Measurements from ENCODE around the gene C1QL2. TPM values are rescaled to one million over a fixed set of nuclear protein-coding genes. Genes with fewer than 3 reads are reported as not detected.

Gene C1QL2
- total RNA-seq, 1 donor from 2014 or later, result not detected

- no peaks in the 10 kb centered on the region for H3K27me3 Mint-ChIP-seq (ENCODE audit: low read depth)
Measured at GRCh38 chr2:119195001-119195400, 36.5 kb upstream of the C1QL2 start.

DNA sequence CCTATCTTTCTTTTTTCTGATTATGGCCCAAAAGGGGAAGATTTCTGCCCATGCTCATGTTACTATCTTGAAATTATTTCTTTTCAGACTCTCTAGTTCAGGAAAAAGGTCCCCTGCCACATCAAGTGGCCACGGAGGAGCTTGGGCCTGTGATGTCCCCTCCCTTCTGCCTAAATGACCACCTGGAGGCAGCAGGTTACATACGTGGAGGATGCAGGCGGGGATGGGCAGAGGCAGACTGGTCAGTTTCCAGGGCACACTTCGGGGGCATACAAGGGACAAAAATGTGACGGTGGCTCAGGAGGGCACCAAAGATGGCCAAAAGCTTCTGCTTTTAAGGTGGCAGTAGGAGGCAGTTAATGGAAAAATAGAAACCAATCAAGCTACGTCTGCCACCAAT is 34.3 kb upstream of the C1QL2 start:
- intact Hi-C loops (cut with micrococcal nuclease), result no loop called here
- no peak for DNase-seq (ENCODE audit: low spot score)

More at GRCh38 chr2:119195001-119195400, 36.5 kb upstream of the C1QL2 start:
- no peaks in the 10 kb centered on the region for H3K36me3 Mint-ChIP-seq (ENCODE audit: low read depth)
- H3K4me1 Mint-ChIP-seq (ENCODE audit: low read depth), result no peaks in the 10 kb centered on the region
- intact Hi-C loops (cut with micrococcal nuclease), result no loop called here
- no peak overlapping the region for H3K4me3 Mint-ChIP-seq (ENCODE audit: low read depth)
- H3K27ac Mint-ChIP-seq, result no peak overlapping the region
- no peaks in the 10 kb centered on the region for H3K9me3 Mint-ChIP-seq
- DNase-seq (ENCODE audit: low spot score), result no peak

DNA sequence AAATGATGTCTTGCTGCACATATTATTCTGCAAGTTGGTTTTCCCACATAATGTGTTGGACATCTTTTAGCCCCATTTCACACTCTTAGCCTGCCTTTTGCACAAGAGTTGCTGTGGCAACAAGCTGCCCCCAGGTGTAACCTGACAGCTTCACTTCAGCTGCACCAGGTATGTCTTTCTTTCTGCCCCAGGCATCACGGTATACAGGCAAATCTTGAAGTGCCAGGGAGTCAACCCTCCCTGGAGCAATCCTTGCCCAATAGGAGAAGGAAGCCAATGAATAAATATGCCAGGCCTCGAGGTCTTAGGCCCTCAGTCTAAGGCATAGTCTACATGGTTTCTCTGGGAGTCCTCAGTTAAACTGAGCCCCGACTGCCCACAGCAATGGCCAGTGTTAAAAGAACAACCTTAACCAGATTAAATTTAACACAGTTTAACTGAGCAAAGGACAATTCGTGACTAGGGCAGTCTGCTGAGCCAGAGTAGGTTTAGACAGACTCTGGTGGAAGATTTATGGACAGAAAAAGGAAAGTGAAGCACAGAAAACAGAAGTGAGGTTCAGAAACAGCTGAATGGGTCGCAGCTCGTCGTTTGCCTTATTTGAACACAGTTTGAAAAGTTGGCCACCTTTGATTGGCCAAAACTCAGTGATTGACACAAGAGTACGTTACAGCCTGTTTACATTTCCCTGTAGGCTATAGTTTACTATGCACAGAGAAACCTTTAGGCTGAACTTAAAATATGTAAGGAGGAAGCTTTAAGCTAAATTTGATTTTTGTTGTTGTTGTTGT is 32.0 kb upstream of the C1QL2 start:
- no peak overlapping the region for H3K27ac Mint-ChIP-seq
- H3K27me3 Mint-ChIP-seq (ENCODE audit: low read depth), result no peaks in the 10 kb centered on the region
- no peaks in the 10 kb centered on the region for H3K36me3 Mint-ChIP-seq (ENCODE audit: low read depth)
- no peaks in the 10 kb centered on the region for H3K9me3 Mint-ChIP-seq
- intact Hi-C loops (cut with micrococcal nuclease), result no loop called here
- no peak overlapping the region for H3K4me3 Mint-ChIP-seq (ENCODE audit: low read depth)
- no peak for DNase-seq (ENCODE audit: low spot score)
- H3K4me1 Mint-ChIP-seq (ENCODE audit: low read depth), result no peaks in the 10 kb centered on the region

More for the DNA sequence above, 34.3 kb upstream of the C1QL2 start:
- Mint-ChIP-seq H3K36me3 (ENCODE audit: low read depth) (no peaks in the 10 kb centered on the region), H3K27ac (no peak overlapping the region), H3K9me3 (no peaks in the 10 kb centered on the region), H3K27me3 (ENCODE audit: low read depth) (no peaks in the 10 kb centered on the region), H3K4me3 (ENCODE audit: low read depth) (no peak overlapping the region), H3K4me1 (ENCODE audit: low read depth) (no peaks in the 10 kb centered on the region)

- DNase-seq (ENCODE audit: low spot score), result no peak
- Mint-ChIP-seq H3K36me3 (ENCODE audit: low read depth) (no peaks in the 10 kb centered on the region), H3K4me3 (ENCODE audit: low read depth) (no peak overlapping the region), H3K27me3 (ENCODE audit: low read depth) (no peaks in the 10 kb centered on the region), H3K27ac (no peak overlapping the region), H3K4me1 (ENCODE audit: low read depth) (no peaks in the 10 kb centered on the region), H3K9me3 (no peaks in the 10 kb centered on the region)
- intact Hi-C loops (cut with micrococcal nuclease), result no loop called here
Measured at GRCh38 chr2:119184512-119184911, 26.0 kb upstream of the C1QL2 start.

GRCh38 chr2:119181791-119182445 is 23.4 kb upstream of the C1QL2 start:
- H3K36me3 Mint-ChIP-seq (ENCODE audit: low read depth), result no peaks in the 10 kb centered on the region
- H3K9me3 Mint-ChIP-seq, result no peaks in the 10 kb centered on the region
- H3K4me3 Mint-ChIP-seq (ENCODE audit: low read depth), result no peak overlapping the region
- intact Hi-C loops (cut with micrococcal nuclease), result no loop called here
- H3K27me3 Mint-ChIP-seq (ENCODE audit: low read depth), result no peaks in the 10 kb centered on the region
- no peak for DNase-seq (ENCODE audit: low spot score)
- H3K27ac Mint-ChIP-seq, result no peak overlapping the region
- no peaks in the 10 kb centered on the region for H3K4me1 Mint-ChIP-seq (ENCODE audit: low read depth)

DNA sequence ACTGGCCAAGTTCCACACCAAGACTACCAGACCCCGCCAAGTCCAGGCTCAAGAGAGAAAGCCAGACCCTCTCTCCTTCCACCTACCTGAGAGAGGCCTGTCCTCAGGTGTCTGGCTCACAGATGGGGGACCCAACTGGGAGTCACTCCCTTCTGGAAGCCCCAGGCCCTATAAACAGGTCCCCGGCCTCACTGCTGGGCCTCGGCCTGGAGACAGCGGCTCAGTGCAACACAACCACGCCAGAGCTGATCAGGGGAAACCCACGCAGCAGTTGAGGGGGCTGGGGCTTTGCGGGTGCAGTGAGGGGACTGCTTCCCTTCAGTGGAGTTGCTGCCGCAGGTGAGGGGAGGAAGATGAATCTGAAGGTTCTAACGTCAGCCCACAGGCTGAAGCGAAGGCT is 22.8 kb upstream of the C1QL2 start:
- Mint-ChIP-seq H3K36me3 (ENCODE audit: low read depth) (no peaks in the 10 kb centered on the region), H3K4me3 (ENCODE audit: low read depth) (no peak overlapping the region), H3K27me3 (ENCODE audit: low read depth) (no peaks in the 10 kb centered on the region), H3K9me3 (no peaks in the 10 kb centered on the region), H3K4me1 (ENCODE audit: low read depth) (no peaks in the 10 kb centered on the region), H3K27ac (no peak overlapping the region)
- intact Hi-C loops (cut with micrococcal nuclease), result no loop called here
- no peak for DNase-seq (ENCODE audit: low spot score)

DNA sequence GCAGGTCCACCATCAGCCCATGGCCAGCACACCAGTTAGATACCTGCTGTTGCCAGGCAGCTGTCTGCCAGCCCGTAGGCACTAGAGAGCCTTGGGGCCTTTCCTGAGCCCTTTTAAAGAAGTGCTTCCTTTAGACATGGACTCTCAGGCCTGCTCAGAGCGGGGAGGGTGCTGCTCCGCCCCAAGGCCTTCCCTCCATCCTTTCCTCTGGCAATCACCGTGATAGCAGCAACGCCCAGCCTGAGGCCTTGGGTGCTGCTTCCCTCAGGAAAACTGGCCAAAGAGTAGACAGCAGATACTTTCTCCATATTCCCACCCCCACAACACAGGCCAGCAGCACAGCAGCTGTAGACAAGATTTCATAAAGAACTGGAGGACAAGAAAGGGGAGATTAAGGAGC is 22.3 kb upstream of the C1QL2 start:
- no peaks in the 10 kb centered on the region for H3K9me3 Mint-ChIP-seq
- no peak overlapping the region for H3K4me3 Mint-ChIP-seq (ENCODE audit: low read depth)
- no peak overlapping the region for H3K27ac Mint-ChIP-seq
- H3K36me3 Mint-ChIP-seq (ENCODE audit: low read depth), result no peaks in the 10 kb centered on the region
- H3K27me3 Mint-ChIP-seq (ENCODE audit: low read depth), result no peaks in the 10 kb centered on the region
- no peaks in the 10 kb centered on the region for H3K4me1 Mint-ChIP-seq (ENCODE audit: low read depth)
- intact Hi-C loops (cut with micrococcal nuclease), result no loop called here
- DNase-seq (ENCODE audit: low spot score), result no peak

- Mint-ChIP-seq H3K4me1 (ENCODE audit: low read depth) (no peaks in the 10 kb centered on the region), H3K4me3 (ENCODE audit: low read depth) (no peak overlapping the region), H3K9me3 (no peaks in the 10 kb centered on the region), H3K27ac (no peak overlapping the region), H3K36me3 (ENCODE audit: low read depth) (no peaks in the 10 kb centered on the region), H3K27me3 (ENCODE audit: low read depth) (no peaks in the 10 kb centered on the region)
- DNase-seq (ENCODE audit: low spot score), result no peak
- intact Hi-C loops (cut with micrococcal nuclease), result no loop called here
Measured at GRCh38 chr2:119179991-119180390, 21.4 kb upstream of the C1QL2 start.

DNA sequence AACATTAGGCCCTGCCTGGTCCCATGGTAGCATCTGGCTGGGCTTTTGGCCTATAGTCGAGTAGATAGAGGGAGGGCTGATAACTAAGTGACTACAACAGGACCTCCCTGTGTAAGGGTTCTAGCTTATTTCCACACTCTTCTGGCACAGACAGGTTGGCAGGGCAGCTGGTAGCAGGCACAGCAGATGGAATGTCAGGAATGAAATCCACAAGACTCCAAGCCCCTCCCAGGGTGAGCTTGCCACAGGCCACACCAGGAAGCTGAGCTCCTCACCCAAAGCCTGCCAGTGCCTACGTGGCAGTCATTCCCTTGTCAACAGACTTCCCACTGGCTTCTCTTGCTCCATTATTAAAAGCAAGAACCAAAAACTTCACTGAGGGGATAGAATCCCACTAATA is 20.7 kb upstream of the C1QL2 start:
- H3K27ac Mint-ChIP-seq, result no peak overlapping the region
- H3K9me3 Mint-ChIP-seq, result no peaks in the 10 kb centered on the region
- H3K36me3 Mint-ChIP-seq (ENCODE audit: low read depth), result no peaks in the 10 kb centered on the region
- no peaks in the 10 kb centered on the region for H3K4me1 Mint-ChIP-seq (ENCODE audit: low read depth)
- no peak overlapping the region for H3K4me3 Mint-ChIP-seq (ENCODE audit: low read depth)
- H3K27me3 Mint-ChIP-seq (ENCODE audit: low read depth), result no peaks in the 10 kb centered on the region
- intact Hi-C loops (cut with micrococcal nuclease), result no loop called here
- DNase-seq (ENCODE audit: low spot score), result no peak

- no peak for DNase-seq (ENCODE audit: low spot score)
- H3K27ac Mint-ChIP-seq, result no peak overlapping the region
- H3K4me3 Mint-ChIP-seq (ENCODE audit: low read depth), result no peak overlapping the region
- intact Hi-C loops (cut with micrococcal nuclease), result no loop called here
- no peaks in the 10 kb centered on the region for H3K36me3 Mint-ChIP-seq (ENCODE audit: low read depth)
- H3K4me1 Mint-ChIP-seq (ENCODE audit: low read depth), result no peaks in the 10 kb centered on the region
- H3K27me3 Mint-ChIP-seq (ENCODE audit: low read depth), result no peaks in the 10 kb centered on the region
- H3K9me3 Mint-ChIP-seq, result no peaks in the 10 kb centered on the region
Measured at GRCh38 chr2:119178776-119179175, 20.2 kb upstream of the C1QL2 start.

GRCh38 chr2:119177838-119178190 is 19.3 kb upstream of the C1QL2 start:
- DNase-seq (ENCODE audit: low spot score), result no peak
- H3K36me3 Mint-ChIP-seq (ENCODE audit: low read depth), result no peaks in the 10 kb centered on the region
- intact Hi-C loops (cut with micrococcal nuclease), result no loop called here
- no peaks in the 10 kb centered on the region for H3K27me3 Mint-ChIP-seq (ENCODE audit: low read depth)
- H3K9me3 Mint-ChIP-seq, result no peaks in the 10 kb centered on the region
- H3K4me3 Mint-ChIP-seq (ENCODE audit: low read depth), result no peak overlapping the region
- H3K27ac Mint-ChIP-seq, result no peak overlapping the region
- H3K4me1 Mint-ChIP-seq (ENCODE audit: low read depth), result no peaks in the 10 kb centered on the region

DNA sequence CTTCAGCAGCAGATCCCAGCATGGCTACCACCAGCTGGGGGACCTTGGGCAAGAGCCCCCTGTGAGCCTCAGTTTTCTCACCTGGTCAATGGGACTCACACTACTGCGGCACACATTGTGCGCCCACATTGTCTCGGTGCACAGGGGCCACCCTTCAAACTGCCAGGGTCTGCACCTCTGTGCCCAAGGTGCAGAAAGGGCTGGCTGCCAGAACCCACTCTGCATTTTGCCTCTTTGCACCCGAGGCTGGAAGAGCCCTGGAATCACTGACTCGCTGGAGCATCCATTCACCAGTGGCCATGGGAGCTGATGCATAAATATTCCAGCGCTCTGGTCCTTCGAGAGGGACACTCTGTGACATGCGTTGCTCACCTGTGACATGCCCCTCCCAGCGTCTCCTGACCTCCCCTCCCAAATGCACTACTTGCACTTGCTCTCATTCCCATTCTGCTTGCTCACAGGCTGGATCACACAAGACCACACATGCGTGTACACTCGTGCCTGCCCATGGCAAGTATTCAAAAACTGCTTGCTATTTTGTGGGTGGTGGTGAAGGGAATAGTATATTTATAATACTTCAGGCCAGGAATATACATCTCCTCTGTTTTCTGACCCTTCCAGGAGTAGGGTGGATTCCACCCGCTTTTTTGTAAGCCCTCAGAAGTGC is 18.8 kb upstream of the C1QL2 start:
- Mint-ChIP-seq H3K36me3 (ENCODE audit: low read depth) (no peaks in the 10 kb centered on the region), H3K4me3 (ENCODE audit: low read depth) (no peak overlapping the region), H3K9me3 (no peaks in the 10 kb centered on the region), H3K4me1 (ENCODE audit: low read depth) (no peaks in the 10 kb centered on the region), H3K27me3 (ENCODE audit: low read depth) (no peaks in the 10 kb centered on the region), H3K27ac (no peak overlapping the region)
- no peak for DNase-seq (ENCODE audit: low spot score)
- intact Hi-C loops (cut with micrococcal nuclease), result no loop called here

- Mint-ChIP-seq H3K27ac (no peak overlapping the region), H3K4me3 (ENCODE audit: low read depth) (no peak overlapping the region), H3K4me1 (ENCODE audit: low read depth) (no peaks in the 10 kb centered on the region), H3K9me3 (no peaks in the 10 kb centered on the region), H3K36me3 (ENCODE audit: low read depth) (no peaks in the 10 kb centered on the region), H3K27me3 (ENCODE audit: low read depth) (no peaks in the 10 kb centered on the region)
- DNase-seq (ENCODE audit: low spot score), result no peak
- intact Hi-C loops (cut with micrococcal nuclease), result loop anchor here (2.0 kb wide), 1 partner anchor 293 kb away; no protein-coding TSS in a partner anchor
Measured at GRCh38 chr2:119175517-119175916, 17.0 kb upstream of the C1QL2 start.
